G401.6 (cell line): ENCODE measurements around the gene ADPRHL1.

Source experiments
- FAIRE-seq: peaks from 2 replicates; lab custom pipeline; 2012; peaks lifted over from hg19 to GRCh38; lab: Jason Lieb, UNC

The ADPRHL1 gene

GRCh38 chr13:113430378-113431110 lies 22.7 kb downstream of the ADPRHL1 start:
- no peak for FAIRE-seq

GRCh38 chr13:113429608-113429985 lies 23.7 kb downstream of the ADPRHL1 start:
- FAIRE-seq, result no peak

DNA sequence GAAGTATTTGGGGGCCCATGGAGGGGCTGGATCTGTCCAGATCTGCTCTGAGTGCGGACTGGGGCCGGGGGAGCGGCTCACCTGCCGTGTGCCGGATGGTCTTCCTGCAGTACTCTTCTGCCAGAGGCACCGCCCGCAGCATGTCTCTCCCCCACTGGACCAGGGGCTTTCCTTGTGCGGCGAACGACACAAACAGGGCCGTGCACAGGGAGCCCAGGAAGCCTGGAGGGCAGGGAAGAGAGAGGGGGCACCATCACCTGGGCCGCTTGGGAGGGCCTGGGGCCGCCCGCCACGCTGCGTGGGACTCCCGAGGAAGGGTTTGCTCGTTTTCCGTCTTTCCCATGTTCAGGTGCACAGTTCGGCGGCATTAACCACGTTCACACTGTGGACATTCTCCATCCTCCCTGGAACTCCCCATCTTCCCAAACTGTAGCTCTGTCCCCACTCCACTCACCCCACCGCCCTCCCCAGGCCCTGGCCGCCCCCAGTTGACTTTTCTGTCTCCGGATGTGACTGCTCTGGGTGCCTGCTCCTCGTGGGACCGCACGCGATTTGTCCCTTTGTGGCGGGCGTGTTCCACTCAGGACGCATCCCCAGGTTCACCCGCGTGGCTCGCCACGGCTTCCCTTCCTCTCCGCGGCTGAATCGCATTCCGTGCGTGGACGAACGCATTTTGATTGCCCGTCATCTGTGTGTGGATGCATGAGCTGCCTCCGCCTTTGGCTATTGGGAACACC lies 24.2 kb downstream of the ADPRHL1 start:
- no peak for FAIRE-seq

GRCh38 chr13:113428469-113428865 lies 24.8 kb downstream of the ADPRHL1 start:
- no peak for FAIRE-seq

- FAIRE-seq, result no peak
Observed at GRCh38 chr13:113427562-113428468, 25.5 kb downstream of the ADPRHL1 start.

DNA sequence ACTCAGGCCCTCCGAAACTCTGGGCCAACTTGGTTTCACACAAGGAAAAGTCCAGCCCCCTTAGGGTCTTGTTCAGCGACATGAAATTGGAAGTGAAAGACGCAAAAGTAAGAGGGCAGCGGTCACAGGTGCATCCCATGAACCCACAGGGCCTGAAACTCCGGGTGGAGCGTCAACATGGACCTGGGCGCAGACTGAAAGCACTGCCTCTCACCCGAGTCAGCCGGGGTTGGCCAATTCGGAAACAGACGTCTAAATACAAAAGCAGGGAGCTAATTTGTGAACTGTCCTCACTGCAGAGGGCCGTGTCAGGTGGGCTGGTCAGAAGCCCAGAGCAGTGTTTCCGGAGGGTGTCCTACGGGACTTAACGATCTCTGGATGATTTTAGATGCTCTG lies 26.7 kb downstream of the ADPRHL1 start:
- no peak for FAIRE-seq

GRCh38 chr13:113425941-113426590 lies 27.2 kb downstream of the ADPRHL1 start:
- no peak for FAIRE-seq

- FAIRE-seq, result no peak
Observed at GRCh38 chr13:113423520-113424163, 29.6 kb downstream of the ADPRHL1 start.

DNA sequence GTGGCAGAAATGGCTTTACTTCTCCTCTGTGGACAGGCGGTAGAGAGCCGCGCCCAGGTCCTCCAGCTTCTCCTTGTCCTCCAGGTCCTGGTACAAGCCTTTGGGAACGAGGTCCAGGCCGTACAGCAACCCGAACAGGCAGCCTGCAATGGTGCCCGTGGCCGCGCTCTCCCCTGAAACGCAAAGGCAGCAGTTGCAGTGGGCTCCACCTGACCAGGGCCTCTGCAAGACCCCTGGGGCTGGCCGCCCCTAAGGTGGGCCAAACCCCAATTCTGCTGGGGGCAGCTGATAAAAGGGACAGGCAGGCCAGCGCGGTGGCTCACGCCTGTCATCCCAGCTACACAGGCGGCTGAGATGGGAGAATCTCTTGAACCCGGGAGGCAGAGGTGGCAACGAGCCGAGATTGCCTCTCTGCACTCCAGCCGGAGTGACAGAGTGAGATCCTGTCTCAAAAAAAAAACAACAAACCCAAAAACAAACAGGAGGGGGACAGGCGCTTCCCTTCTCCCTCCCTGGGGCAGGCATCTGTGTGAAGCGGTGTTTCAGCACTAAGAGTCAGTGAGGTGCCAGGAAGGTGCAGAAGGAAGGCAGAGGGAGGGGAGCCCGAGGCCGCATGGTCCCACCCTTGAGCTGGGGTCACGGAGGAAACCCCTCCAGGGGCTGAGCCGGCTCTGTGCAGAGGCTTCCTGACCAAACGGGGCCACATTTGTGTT lies 30.3 kb downstream of the ADPRHL1 start:
- FAIRE-seq, result no peak

GRCh38 chr13:113421673-113422270 lies 31.5 kb downstream of the ADPRHL1 start:
- no peak for FAIRE-seq

- no peak for FAIRE-seq
Observed at GRCh38 chr13:113420833-113421600, 32.3 kb downstream of the ADPRHL1 start.

DNA sequence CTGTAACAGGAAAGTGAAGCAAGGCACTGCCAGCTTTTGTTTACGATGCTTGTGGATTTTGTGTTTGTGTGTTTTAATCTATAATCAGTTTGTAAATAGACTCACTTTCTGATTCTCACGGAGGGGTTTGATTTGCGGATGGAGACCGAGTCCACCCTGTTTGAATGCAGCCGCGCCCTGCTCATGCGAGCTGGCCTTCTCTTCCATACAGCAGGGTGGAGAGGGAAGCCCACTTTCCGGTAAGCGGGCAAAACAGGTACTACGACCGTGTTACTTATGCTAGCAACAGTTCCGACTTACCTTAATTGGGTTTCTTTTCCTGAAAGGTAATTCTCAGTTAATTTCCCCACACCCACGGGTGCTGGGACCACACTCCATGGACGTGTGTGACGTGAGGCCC lies 33.1 kb downstream of the ADPRHL1 start:
- FAIRE-seq, result no peak

DNA sequence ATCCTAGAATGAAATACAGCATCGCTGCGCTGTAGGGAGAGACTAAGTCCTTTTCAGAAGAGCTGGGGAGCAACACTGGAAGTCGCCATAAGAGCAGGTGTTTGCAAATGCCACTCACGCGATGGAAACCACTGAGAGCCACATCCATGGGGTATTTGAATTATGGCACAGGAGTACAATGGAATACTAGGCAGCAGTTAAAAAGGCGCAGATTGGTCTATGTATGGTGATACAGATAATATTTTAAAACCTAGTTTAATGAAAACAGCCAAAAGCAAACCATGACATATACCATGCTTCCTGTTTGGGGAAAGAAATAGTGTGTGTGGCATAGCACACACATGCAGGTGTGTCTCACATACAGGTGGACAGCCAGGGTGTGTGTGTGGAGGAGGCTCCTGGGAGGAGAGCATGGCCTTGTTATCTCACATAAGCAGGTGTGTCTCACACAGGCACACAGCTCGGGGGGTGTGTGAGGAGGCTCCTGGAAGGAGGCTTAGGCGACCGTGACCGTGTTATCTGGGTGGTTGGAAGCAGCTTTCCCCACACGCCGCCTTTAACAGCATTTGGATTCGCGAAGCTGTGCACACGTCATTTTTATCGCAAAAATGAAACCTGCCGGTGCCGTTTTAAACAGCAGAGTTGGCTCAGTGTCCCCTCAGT lies 33.6 kb downstream of the ADPRHL1 start:
- FAIRE-seq, result no peak

DNA sequence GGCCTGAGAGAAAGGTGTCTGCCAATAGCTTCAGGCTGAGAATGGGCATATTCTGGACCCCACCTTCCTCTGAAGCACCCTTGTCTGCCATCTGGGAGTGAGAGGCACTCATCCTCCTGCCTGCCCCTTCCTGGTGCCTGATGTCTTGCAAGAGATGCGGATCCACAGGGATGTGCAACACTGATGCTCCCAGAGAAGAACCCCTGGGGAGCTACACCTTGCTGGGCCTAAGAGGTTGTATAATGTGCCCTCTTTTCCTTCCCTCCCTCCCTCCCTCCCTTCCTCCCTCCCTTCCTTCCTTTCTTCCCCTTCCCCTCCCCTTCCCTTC lies 34.6 kb downstream of the ADPRHL1 start:
- no peak for FAIRE-seq

DNA sequence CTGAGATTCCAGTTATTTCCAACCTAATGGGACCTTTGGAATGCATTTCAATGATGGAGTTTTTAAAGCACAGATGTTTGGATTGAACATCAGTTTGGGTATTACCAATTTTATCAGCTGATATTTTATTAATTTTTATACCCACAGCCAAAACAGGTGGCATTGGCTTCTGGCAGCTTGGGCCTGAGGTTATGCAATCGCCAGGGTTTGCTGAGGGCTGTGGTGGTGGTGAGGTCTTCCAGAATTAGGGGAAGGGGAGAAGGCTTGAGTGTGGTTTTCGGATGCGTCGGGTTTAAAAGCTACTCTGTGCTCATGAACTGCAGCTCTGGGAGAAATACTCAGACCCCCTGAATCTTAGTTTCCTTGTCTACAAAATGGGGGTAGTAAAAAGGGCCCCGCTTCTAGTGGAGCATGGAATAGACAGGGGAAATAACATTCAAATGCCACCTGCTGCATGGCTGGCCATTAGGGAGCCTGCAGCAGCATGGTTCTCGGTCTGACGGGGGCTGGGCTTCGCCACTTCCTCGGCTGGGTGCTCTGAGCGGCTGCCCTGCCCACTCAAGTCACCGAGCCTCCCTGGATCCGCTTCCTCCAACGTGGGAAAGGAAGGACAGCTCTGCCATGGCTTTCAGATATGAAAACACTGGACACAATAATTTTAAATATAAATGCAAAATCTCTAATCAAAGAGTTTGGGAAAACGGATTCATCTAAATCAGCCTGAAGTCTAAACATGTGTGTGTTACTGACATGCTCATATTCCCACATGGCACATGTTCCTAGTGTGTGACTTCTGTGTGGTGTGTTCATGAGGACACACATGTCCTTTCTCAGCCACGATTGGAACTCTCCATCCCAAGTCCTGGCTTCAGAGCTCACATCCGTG lies 35.2 kb downstream of the ADPRHL1 start:
- no peak for FAIRE-seq

- FAIRE-seq, result no peak
Observed at GRCh38 chr13:113417008-113417751, 36.1 kb downstream of the ADPRHL1 start.

DNA sequence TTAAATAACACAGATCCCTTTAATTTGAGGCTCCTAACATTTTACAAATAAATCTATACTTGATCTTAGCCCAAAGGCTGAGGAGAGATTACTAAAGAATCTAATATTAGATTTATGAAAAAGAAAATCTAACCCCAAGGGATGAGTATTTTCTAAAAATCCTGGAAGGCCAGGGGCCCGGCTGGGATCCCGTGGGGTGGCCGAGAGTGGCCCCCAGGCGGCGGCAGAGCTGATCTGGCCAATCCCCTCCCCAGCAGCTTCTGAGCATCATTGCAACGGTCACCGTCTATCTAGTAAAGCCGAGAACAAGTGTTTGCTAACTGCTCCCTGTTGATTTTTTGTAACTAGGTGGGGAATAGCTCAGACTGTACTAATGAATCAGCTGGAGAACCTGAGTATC lies 37.5 kb downstream of the ADPRHL1 start:
- FAIRE-seq, result no peak

GRCh38 chr13:113415032-113415431 lies 38.3 kb downstream of the ADPRHL1 start:
- no peak for FAIRE-seq
